Loucy (cell line): ENCODE data around the gene SCAPER.
"Not testable (repeated sequence)": the region's sequence is repeated elsewhere in the genome, so short reads cannot be mapped to it uniquely, and the experiment has no call there.

ENCODE experiments used
- EZH2phosphoT487 ChIP-seq: fragments of 200-600 bp; IDR thresholded peaks from 2 replicates; pipeline ENCODE4 v1.6.1; 2018; ENCODE audit warnings: antibody characterized with exemption, mild to moderate bottlenecking, moderate library complexity, borderline replicate concordance
- TF ChIP-seq, protein P1 (sequence below): fragments of 200-600 bp; sonication (generic); conservative IDR thresholded peaks from 2 replicates; pipeline ENCODE4 v1.5.1; 2014; ENCODE audit warnings: mild to moderate bottlenecking, antibody characterized with exemption, low read length

DNA sequence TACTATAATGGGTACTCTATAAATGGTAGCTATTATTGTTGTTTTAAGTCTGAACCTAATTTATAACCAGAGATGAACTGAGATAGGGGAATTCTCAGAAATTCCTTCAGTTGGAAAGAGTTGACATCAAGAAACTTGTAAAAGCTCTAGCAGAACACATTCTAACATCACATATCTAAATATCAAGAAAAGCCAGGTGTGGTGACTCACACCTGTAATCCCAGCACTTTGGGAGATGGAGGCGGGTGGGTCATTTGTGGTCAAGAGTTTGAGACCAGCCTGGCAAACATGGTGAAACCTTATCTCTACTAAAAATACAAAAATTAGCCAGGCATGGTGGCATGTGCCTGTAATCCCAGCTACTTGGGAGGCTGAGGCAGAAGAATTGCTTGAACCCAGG lies 472.1 kb downstream of the SCAPER start:
- TF ChIP-seq, protein P1, sequence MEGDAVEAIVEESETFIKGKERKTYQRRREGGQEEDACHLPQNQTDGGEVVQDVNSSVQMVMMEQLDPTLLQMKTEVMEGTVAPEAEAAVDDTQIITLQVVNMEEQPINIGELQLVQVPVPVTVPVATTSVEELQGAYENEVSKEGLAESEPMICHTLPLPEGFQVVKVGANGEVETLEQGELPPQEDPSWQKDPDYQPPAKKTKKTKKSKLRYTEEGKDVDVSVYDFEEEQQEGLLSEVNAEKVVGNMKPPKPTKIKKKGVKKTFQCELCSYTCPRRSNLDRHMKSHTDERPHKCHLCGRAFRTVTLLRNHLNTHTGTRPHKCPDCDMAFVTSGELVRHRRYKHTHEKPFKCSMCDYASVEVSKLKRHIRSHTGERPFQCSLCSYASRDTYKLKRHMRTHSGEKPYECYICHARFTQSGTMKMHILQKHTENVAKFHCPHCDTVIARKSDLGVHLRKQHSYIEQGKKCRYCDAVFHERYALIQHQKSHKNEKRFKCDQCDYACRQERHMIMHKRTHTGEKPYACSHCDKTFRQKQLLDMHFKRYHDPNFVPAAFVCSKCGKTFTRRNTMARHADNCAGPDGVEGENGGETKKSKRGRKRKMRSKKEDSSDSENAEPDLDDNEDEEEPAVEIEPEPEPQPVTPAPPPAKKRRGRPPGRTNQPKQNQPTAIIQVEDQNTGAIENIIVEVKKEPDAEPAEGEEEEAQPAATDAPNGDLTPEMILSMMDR = not testable (repeated sequence)
- not testable (repeated sequence) for TF ChIP-seq EZH2phosphoT487
